Amygdala (tissue), 56 donors: Measurements from ENCODE around the gene ATP5PO.

Experiments
- DNase-seq, 56 donors: peaks; one replicate each; lab custom pipeline; 2025; lab: John Stamatoyannopoulos, UW

Gene ATP5PO

GRCh38 chr21:33901412-33902288, 14.0 kb downstream of the ATP5PO start:
- peak in 32 of 56 donors; percentile 3 to 52 (median 17) for DNase-seq

GRCh38 chr21:33899199-33899598, 16.4 kb downstream of the ATP5PO start:
- no peak for DNase-seq

- DNase-seq, result no peak
Measured at GRCh38 chr21:33898586-33898985, 17.0 kb downstream of the ATP5PO start.

GRCh38 chr21:33897739-33898138, 17.9 kb downstream of the ATP5PO start:
- DNase-seq, result no peak

GRCh38 chr21:33897098-33897497, 18.5 kb downstream of the ATP5PO start:
- DNase-seq, result no peak

GRCh38 chr21:33896691-33897090, 18.9 kb downstream of the ATP5PO start:
- DNase-seq, result no peak

GRCh38 chr21:33895356-33895755, 20.2 kb downstream of the ATP5PO start:
- no peak for DNase-seq

GRCh38 chr21:33894736-33895288, 20.8 kb downstream of the ATP5PO start:
- peak in 51 of 56 donors; percentile 5 to 75 (median 51) for DNase-seq

GRCh38 chr21:33893917-33894316, 21.7 kb downstream of the ATP5PO start:
- no peak for DNase-seq

- DNase-seq, result no peak
Measured at GRCh38 chr21:33892853-33893252, 22.8 kb downstream of the ATP5PO start.

- no peak for DNase-seq
Measured at GRCh38 chr21:33890187-33890586, 25.4 kb downstream of the ATP5PO start.

- no peak for DNase-seq
Measured at GRCh38 chr21:33886321-33886720, 29.3 kb downstream of the ATP5PO start.

- no peak for DNase-seq
Measured at GRCh38 chr21:33885172-33885514, 30.5 kb downstream of the ATP5PO start.

GRCh38 chr21:33884376-33885171, 31.0 kb downstream of the ATP5PO start:
- DNase-seq, result no peak

- DNase-seq, result no peak
Measured at GRCh38 chr21:33883118-33883517, 32.5 kb downstream of the ATP5PO start.

GRCh38 chr21:33881689-33882440, 33.7 kb downstream of the ATP5PO start:
- no peak for DNase-seq

GRCh38 chr21:33880626-33881025, 35.0 kb downstream of the ATP5PO start:
- no peak for DNase-seq

- DNase-seq, result no peak
Measured at GRCh38 chr21:33878824-33879223, 36.8 kb downstream of the ATP5PO start.

- DNase-seq, result no peak
Measured at GRCh38 chr21:33875026-33875695, 40.4 kb downstream of the ATP5PO start.

- no peak for DNase-seq
Measured at GRCh38 chr21:33874161-33874560, 41.4 kb downstream of the ATP5PO start.
